Osteoblast (primary cell): ENCODE results near the gene CCDC89. TPM values are rescaled to one million over a fixed set of nuclear protein-coding genes. Genes with fewer than 3 reads are reported as not detected.

Experiments used
- DNase-seq: peaks from one replicate; pipeline ENCODE4 v3.0.0; 2011; ENCODE audit warnings: low spot score, mixed read lengths; ENCODE audit not compliant: insufficient read length; ENCODE audit errors: missing footprints
- H2AFZ ChIP-seq: 2 replicates; pipeline ENCODE4 v1.6.0; 2011; ENCODE audit warnings: mild to moderate bottlenecking, low read length
- H3K27ac ChIP-seq: 2 replicates; pipeline ENCODE4 v1.5.1; 2011; ENCODE audit warnings: mild to moderate bottlenecking, low read depth, low read length, moderate library complexity
- H3K27me3 ChIP-seq: 2 replicates; pipeline ENCODE4 v1.6.0; 2012; ENCODE audit warnings: mild to moderate bottlenecking, control low read depth, inconsistent platforms, low read length, moderate library complexity; ENCODE audit not compliant: insufficient read depth
- H3K36me3 ChIP-seq: 2 replicates; pipeline ENCODE4 v1.5.1; 2011; ENCODE audit warnings: mild to moderate bottlenecking, low read length, control low read depth, moderate library complexity; ENCODE audit not compliant: insufficient read depth
- H3K4me1 ChIP-seq: 2 replicates; pipeline ENCODE4 v1.5.1; 2011; ENCODE audit warnings: mild to moderate bottlenecking, low read length, control low read depth, moderate library complexity; ENCODE audit not compliant: insufficient read depth
- H3K4me2 ChIP-seq: 2 replicates; pipeline ENCODE4 v1.6.0; 2011; ENCODE audit warnings: mild to moderate bottlenecking, low read length; ENCODE audit not compliant: insufficient read depth
- H3K4me3 ChIP-seq: fragments of 200-600 bp; sonication (generic); 3 replicates; pipeline ENCODE4 v1.5.1; 2012; ENCODE audit warnings: mild to moderate bottlenecking, low read length, inconsistent platforms; ENCODE audit not compliant: insufficient read depth
- H3K79me2 ChIP-seq: 2 replicates; pipeline ENCODE4 v1.6.0; 2012; ENCODE audit warnings: mild to moderate bottlenecking, low read length, control low read depth, inconsistent platforms; ENCODE audit not compliant: insufficient read depth
- H3K9me3 ChIP-seq: 2 replicates; pipeline ENCODE4 v1.5.1; 2011; ENCODE audit warnings: low read depth, low read length, control low read depth
- H4K20me1 ChIP-seq: 2 replicates; pipeline ENCODE4 v1.6.0; 2012; ENCODE audit warnings: mild to moderate bottlenecking, low read length, control low read depth; ENCODE audit not compliant: insufficient read depth
- CTCF ChIP-seq: IDR thresholded peaks from 2 replicates; pipeline ENCODE4 v1.5.1; 2011; ENCODE audit warnings: mild to moderate bottlenecking, low read depth, low read length, moderate library complexity; ENCODE audit errors: extremely low read depth
- total RNA-seq: library from RNA; depleted of rRNA; stranded (reverse); fragments of >200 nt; gene quantifications from 2 replicates; pipeline ENCODE4 v1.2.3, GENCODE V29; 2012

The CCDC89 gene
- total RNA-seq, 1 donor: 2.9 TPM

GRCh38 chr11:85685125-85685819 lies 723 bp downstream of the CCDC89 start:
- H3K9me3 ChIP-seq: no peaks in the 10 kb centered on the region
- peak overlapping the region; percentile 90 for H3K27ac ChIP-seq
- no peaks in the 10 kb centered on the region for H3K79me2 ChIP-seq
- peak overlapping the region; percentile 78 for H3K4me3 ChIP-seq
- no peaks in the 10 kb centered on the region for H3K36me3 ChIP-seq
- peak overlapping the region; percentile 94 for H3K4me2 ChIP-seq
- H3K4me1 ChIP-seq: peaks cover 23% of the 10 kb centered on the region
- no peaks in the 10 kb centered on the region for H3K27me3 ChIP-seq
- TF ChIP-seq CTCF: no peak
- no peak for DNase-seq
- no peaks in the 10 kb centered on the region for H4K20me1 ChIP-seq
- peak overlapping the region; percentile 99 for H2AFZ ChIP-seq

- peak overlapping the region; percentile 69 for H3K4me2 ChIP-seq
- H3K27ac ChIP-seq: peak overlapping the region; percentile 51
- H3K9me3 ChIP-seq: no peaks in the 10 kb centered on the region
- H3K27me3 ChIP-seq: no peaks in the 10 kb centered on the region
- H3K36me3 ChIP-seq: no peaks in the 10 kb centered on the region
- H2AFZ ChIP-seq: peak overlapping the region; percentile 95
- no peak for TF ChIP-seq CTCF
- H3K79me2 ChIP-seq: no peaks in the 10 kb centered on the region
- H4K20me1 ChIP-seq: no peaks in the 10 kb centered on the region
- peaks cover 23% of the 10 kb centered on the region for H3K4me1 ChIP-seq
- peak; percentile 81 for DNase-seq
- peak overlapping the region; percentile 82 for H3K4me3 ChIP-seq
Measured at GRCh38 chr11:85682330-85683305, 3.4 kb downstream of the CCDC89 start.

- Histone ChIP-seq H3K9me3 (no peaks in the 10 kb centered on the region), H3K27ac (no peak overlapping the region), H3K27me3 (no peaks in the 10 kb centered on the region), H3K36me3 (no peaks in the 10 kb centered on the region), H3K4me3 (no peak overlapping the region), H3K4me1 (peaks cover 17% of the 10 kb centered on the region), H3K79me2 (no peaks in the 10 kb centered on the region), H4K20me1 (no peaks in the 10 kb centered on the region), H2AFZ (no peak overlapping the region), H3K4me2 (no peak overlapping the region)
- DNase-seq: no peak
- no peak for TF ChIP-seq CTCF
Measured at GRCh38 chr11:85680897-85681296, 5.1 kb downstream of the CCDC89 start.

- Histone ChIP-seq H3K4me2 (no peak overlapping the region), H3K9me3 (no peaks in the 10 kb centered on the region)
Measured at GRCh38 chr11:85679576-85679975, 6.4 kb downstream of the CCDC89 start.

More at GRCh38 chr11:85679576-85679975, 6.4 kb downstream of the CCDC89 start:
- Histone ChIP-seq H3K4me3 (no peak overlapping the region), H2AFZ (no peak overlapping the region), H3K27me3 (no peaks in the 10 kb centered on the region), H3K79me2 (no peaks in the 10 kb centered on the region), H3K36me3 (no peaks in the 10 kb centered on the region), H4K20me1 (no peaks in the 10 kb centered on the region), H3K4me1 (peaks cover 5% of the 10 kb centered on the region), H3K27ac (no peak overlapping the region)
- DNase-seq: no peak
- TF ChIP-seq CTCF: no peak
